A673 (cell line): ENCODE measurements around the gene ANKMY2. TPM values are rescaled to one million over a fixed set of nuclear protein-coding genes. Genes with fewer than 3 reads are reported as not detected.

Experiments used
- BruUV-seq: library from RNA; stranded (reverse); fragments of 400-500 nt; replicated peaks from 2 replicates; lab custom pipeline; 2021; lab: Mats Ljungman, UMichigan
- CTCF ChIA-PET: fragments of 300-600 bp; sonication (Branson Sonifier 250); formaldehyde crosslinking; loops from one replicate; lab custom pipeline; 2022; ENCODE audit warnings: antibody characterized with exemption; lab: Charles Lee
- POLR2A ChIA-PET: fragments of 300-600 bp; sonication (Branson Sonifier 250); formaldehyde crosslinking; loops from one replicate; lab custom pipeline; 2022; ENCODE audit warnings: antibody characterized with exemption; ENCODE audit not compliant: low non-redundant PET; lab: Charles Lee
- DNase-seq: peaks from one replicate; pipeline ENCODE4 v3.0.0-alpha.2; 2015; ENCODE audit warnings: low spot score
- H3K27ac ChIP-seq: fragments of 200-600 bp; sonication (generic); 2 replicates; pipeline ENCODE4 v1.5.1; 2016; ENCODE audit warnings: mixed run types, low read depth, mild to moderate bottlenecking, mixed read lengths, antibody characterized with exemption, low read length; ENCODE audit not compliant: poor library complexity, severe bottlenecking
- H3K27me3 ChIP-seq: fragments of 200-600 bp; sonication (generic); replicated peaks from 2 replicates; pipeline ENCODE4 v1.6.1; 2017; ENCODE audit warnings: mixed run types, low read depth, mild to moderate bottlenecking, mixed read lengths, antibody characterized with exemption, low read length; ENCODE audit not compliant: insufficient read depth, poor library complexity
- H3K36me3 ChIP-seq: fragments of 200-600 bp; sonication (generic); 2 replicates; pipeline ENCODE4 v1.6.1; 2016; ENCODE audit warnings: mixed run types, mild to moderate bottlenecking, mixed read lengths, antibody characterized with exemption, low read length; ENCODE audit not compliant: insufficient read depth, poor library complexity, severe bottlenecking
- H3K4me1 ChIP-seq: fragments of 200-600 bp; sonication (generic); 2 replicates; pipeline ENCODE4 v1.6.1; 2017; ENCODE audit warnings: mixed run types, mild to moderate bottlenecking, mixed read lengths, antibody characterized with exemption, low read length; ENCODE audit not compliant: insufficient read depth, poor library complexity, severe bottlenecking
- H3K4me3 ChIP-seq: fragments of 200-600 bp; sonication (generic); 2 replicates; pipeline ENCODE4 v1.5.1; 2016; ENCODE audit warnings: low read depth, mixed run types, mild to moderate bottlenecking, mixed read lengths, low read length; ENCODE audit not compliant: poor library complexity, severe bottlenecking
- H3K9me3 ChIP-seq: fragments of 200-600 bp; sonication (generic); 2 replicates; pipeline ENCODE4 v1.6.1; 2016; ENCODE audit warnings: mixed run types, low read depth, mild to moderate bottlenecking, mixed read lengths, antibody characterized with exemption, low read length; ENCODE audit not compliant: poor library complexity, severe bottlenecking
- EZH2 ChIP-seq: fragments of 200-600 bp; sonication (generic); IDR thresholded peaks from 2 replicates; pipeline ENCODE4 v1.6.1; 2017; ENCODE audit warnings: borderline replicate concordance, low read depth, mild to moderate bottlenecking, mixed read lengths, antibody characterized with exemption, low read length; ENCODE audit not compliant: poor library complexity, severe bottlenecking
- intact Hi-C: fragments of 100-400 bp; cut with micrococcal nuclease; formaldehyde crosslinking; loops from one replicate; pipeline ENCODE4 v1.10.0; 2022; ENCODE audit not compliant: unreplicated experiment
- total RNA-seq: library from RNA; stranded (reverse); gene quantifications from 2 replicates; pipeline ENCODE4 v1.2.3, GENCODE V29; 2021
- TF ChIP-seq, protein P1 (sequence below): fragments of 300-800, 200-600 bp; sonication (generic); conservative IDR thresholded peaks from 2 replicates; pipeline ENCODE4 v1.5.1; 2017; ENCODE audit warnings: low read depth, mild to moderate bottlenecking, antibody characterized with exemption, low read length, moderate library complexity, mixed read lengths

Gene ANKMY2
- total RNA-seq, 1 experiment from 2014 or later = 24.3 TPM

DNA sequence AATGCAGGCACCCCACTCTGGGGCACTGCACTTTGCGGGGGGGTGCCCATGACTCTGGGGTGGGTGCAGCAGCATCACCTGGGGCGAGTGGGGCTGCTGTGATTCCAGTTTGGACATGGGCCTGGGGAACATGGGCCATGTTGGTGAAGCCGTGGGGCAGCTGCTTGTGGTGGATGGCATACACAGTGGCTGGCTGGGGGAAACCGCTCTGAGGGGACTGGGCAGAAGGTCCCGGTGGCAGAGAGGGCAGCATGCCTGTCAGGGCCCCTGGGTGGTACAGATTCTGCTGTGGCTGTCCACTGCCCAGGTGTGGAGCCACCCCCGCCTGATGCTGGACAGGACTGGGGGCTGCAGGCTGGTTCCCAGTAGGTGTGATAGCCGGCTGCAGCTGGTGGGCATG, 61.7 kb downstream of the ANKMY2 start:
- ChIA-PET CTCF (no interaction called here), POLR2A (no interaction called here)
- no peak for TF ChIP-seq EZH2
- TF ChIP-seq, protein P1, sequence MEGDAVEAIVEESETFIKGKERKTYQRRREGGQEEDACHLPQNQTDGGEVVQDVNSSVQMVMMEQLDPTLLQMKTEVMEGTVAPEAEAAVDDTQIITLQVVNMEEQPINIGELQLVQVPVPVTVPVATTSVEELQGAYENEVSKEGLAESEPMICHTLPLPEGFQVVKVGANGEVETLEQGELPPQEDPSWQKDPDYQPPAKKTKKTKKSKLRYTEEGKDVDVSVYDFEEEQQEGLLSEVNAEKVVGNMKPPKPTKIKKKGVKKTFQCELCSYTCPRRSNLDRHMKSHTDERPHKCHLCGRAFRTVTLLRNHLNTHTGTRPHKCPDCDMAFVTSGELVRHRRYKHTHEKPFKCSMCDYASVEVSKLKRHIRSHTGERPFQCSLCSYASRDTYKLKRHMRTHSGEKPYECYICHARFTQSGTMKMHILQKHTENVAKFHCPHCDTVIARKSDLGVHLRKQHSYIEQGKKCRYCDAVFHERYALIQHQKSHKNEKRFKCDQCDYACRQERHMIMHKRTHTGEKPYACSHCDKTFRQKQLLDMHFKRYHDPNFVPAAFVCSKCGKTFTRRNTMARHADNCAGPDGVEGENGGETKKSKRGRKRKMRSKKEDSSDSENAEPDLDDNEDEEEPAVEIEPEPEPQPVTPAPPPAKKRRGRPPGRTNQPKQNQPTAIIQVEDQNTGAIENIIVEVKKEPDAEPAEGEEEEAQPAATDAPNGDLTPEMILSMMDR = no peak
- Histone ChIP-seq H3K27ac (no peak overlapping the region), H3K36me3 (no peaks in the 10 kb centered on the region), H3K4me1 (peaks cover 19% of the 10 kb centered on the region), H3K27me3 (no peaks in the 10 kb centered on the region), H3K9me3 (no peaks in the 10 kb centered on the region), H3K4me3 (no peak overlapping the region)
- no TSS peak for BruUV-seq
- intact Hi-C loops = no loop called here
- DNase-seq = no peak

DNA sequence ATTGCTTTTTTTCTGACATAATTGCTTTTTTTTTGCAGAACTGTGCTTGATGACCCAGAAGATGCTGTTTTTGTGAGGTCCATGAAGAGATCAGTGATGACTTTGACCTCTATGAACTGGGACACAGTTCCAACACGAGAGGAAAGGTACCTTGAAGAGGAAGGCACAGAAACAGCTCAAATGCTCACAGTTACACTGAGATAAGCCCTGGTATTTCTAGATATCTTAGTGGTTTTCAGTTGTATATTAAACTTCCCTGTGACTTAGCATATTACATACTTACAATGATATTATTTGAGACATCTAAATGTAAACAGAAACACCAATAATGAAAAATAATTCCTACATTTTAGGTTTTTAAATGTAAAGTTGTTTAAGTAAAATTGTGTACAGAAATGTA, 64.3 kb downstream of the ANKMY2 start:
- intact Hi-C loops = no loop called here
- no peak for TF ChIP-seq EZH2
- TF ChIP-seq, protein P1 = no peak
- H3K36me3 ChIP-seq = no peaks in the 10 kb centered on the region
- H3K27me3 ChIP-seq = no peaks in the 10 kb centered on the region
- no peaks in the 10 kb centered on the region for H3K9me3 ChIP-seq
- DNase-seq = no peak
- H3K4me1 ChIP-seq = no peaks in the 10 kb centered on the region
- POLR2A ChIA-PET = no interaction called here
- CTCF ChIA-PET = no interaction called here
- no peak overlapping the region for H3K27ac ChIP-seq
- no TSS peak for BruUV-seq
- H3K4me3 ChIP-seq = no peak overlapping the region

- CTCF ChIA-PET = no interaction called here
- TF ChIP-seq, protein P1 = no peak
- TF ChIP-seq EZH2 = no peak
- DNase-seq = no peak
- Histone ChIP-seq H3K4me1 (no peaks in the 10 kb centered on the region), H3K4me3 (no peak overlapping the region), H3K27me3 (no peaks in the 10 kb centered on the region), H3K9me3 (no peaks in the 10 kb centered on the region), H3K36me3 (no peaks in the 10 kb centered on the region), H3K27ac (no peak overlapping the region)
- POLR2A ChIA-PET = no interaction called here
- BruUV-seq = no TSS peak
- intact Hi-C loops = no loop called here
Measured at GRCh38 chr7:16579216-16579615, 66.3 kb downstream of the ANKMY2 start.
